Measurements from ENCODE around the gene CD8B2. TPM values are rescaled to one million over a fixed set of nuclear protein-coding genes. Genes with fewer than 3 reads are reported as not detected.

The CD8B2 gene
- total RNA-seq, 2 donors from 2014 or later = not detected

DNA sequence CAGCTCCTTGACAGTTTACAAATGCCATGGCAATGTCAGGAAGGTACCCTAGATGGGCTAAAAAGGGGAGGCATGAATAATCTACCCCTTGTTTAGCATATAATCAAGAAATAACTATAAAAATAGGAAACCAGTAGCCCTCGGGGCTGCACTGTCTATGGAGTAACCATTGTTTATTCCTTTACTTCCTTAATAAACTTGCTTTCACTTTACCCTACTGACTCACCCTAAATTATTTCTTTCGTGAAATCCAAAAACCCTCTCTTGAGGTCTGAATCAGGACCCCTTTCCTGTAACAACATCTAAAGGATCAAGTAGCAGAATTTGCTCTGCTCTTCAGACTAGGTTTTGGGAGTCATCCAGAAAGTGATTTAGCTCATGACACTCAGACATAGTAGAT is 43.7 kb downstream of the CD8B2 start:
- H3K36me3 Mint-ChIP-seq (ENCODE audit: low read depth) = no peaks in the 10 kb centered on the region
- no peak overlapping the region for H3K27ac Mint-ChIP-seq
- Histone ChIP-seq H3K4me1 (ENCODE audit: control insufficient read depth, insufficient read depth, low read length) (no peaks in the 10 kb centered on the region), H3K9me3 (ENCODE audit: control insufficient read depth, low read length) (no peaks in the 10 kb centered on the region), H3K27ac (ENCODE audit: low read depth, low read length) (no peak overlapping the region), H3K36me3 (ENCODE audit: control insufficient read depth, insufficient read depth, low read length) (no peaks in the 10 kb centered on the region), H3K4me3 (ENCODE audit: low read length) (no peak overlapping the region), H3K9ac (ENCODE audit: extremely low read depth, low read length, poor library complexity, severe bottlenecking) (no peak overlapping the region), H3K27me3 (ENCODE audit: control insufficient read depth, insufficient read depth, low read length, poor library complexity, severe bottlenecking) (no peaks in the 10 kb centered on the region)
- H3K4me1 Mint-ChIP-seq = peaks cover 4% of the 10 kb centered on the region
- H3K4me3 Mint-ChIP-seq = no peak overlapping the region
- H3K27me3 Mint-ChIP-seq (ENCODE audit: insufficient read depth) = peaks cover 6% of the 10 kb centered on the region
- no peak for DNase-seq
- 94 to 100% methylated on average over 1 to 2 of the region's 2 CpGs for WGBS, 2 experiments (ENCODE audit: insufficient coverage in 1 of 2, insufficient read length in 1 of 2)
- TF ChIP-seq, protein P1, sequence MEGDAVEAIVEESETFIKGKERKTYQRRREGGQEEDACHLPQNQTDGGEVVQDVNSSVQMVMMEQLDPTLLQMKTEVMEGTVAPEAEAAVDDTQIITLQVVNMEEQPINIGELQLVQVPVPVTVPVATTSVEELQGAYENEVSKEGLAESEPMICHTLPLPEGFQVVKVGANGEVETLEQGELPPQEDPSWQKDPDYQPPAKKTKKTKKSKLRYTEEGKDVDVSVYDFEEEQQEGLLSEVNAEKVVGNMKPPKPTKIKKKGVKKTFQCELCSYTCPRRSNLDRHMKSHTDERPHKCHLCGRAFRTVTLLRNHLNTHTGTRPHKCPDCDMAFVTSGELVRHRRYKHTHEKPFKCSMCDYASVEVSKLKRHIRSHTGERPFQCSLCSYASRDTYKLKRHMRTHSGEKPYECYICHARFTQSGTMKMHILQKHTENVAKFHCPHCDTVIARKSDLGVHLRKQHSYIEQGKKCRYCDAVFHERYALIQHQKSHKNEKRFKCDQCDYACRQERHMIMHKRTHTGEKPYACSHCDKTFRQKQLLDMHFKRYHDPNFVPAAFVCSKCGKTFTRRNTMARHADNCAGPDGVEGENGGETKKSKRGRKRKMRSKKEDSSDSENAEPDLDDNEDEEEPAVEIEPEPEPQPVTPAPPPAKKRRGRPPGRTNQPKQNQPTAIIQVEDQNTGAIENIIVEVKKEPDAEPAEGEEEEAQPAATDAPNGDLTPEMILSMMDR (conservative IDR thresholded peaks at IDR 0.05) = no peak
- no peaks in the 10 kb centered on the region for H3K9me3 Mint-ChIP-seq

DNA sequence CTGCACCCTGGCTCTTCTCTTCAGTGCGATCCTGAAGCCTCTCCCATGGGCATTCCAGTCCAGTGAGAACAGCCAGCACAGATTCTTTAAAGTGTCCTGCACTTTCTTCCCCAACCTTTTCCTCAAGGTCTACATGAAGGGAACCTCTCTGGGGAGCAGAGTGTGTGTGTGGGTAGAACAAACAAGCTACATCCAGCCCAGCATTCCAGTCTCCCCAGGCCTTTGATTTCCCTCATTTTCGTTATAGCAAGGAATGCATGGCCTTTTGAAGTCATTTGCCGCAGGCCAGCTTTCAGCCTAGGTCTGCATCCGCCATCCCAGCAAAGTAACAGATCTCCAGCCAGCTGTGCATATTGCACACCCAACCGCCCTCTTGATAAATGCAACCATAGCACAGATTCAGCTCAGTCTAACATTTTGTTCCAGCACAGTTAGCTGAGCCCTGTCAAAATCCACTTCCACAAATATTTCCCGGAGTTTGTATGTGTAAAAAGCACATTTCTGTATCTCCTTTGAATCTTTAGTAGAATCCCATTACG is 44.6 kb downstream of the CD8B2 start:
- H3K27me3 Mint-ChIP-seq (ENCODE audit: insufficient read depth) = peaks cover 6% of the 10 kb centered on the region
- Histone ChIP-seq H3K9me3 (ENCODE audit: control insufficient read depth, low read length) (no peaks in the 10 kb centered on the region), H3K36me3 (ENCODE audit: control insufficient read depth, insufficient read depth, low read length) (no peaks in the 10 kb centered on the region), H3K27me3 (ENCODE audit: control insufficient read depth, insufficient read depth, low read length, poor library complexity, severe bottlenecking) (no peaks in the 10 kb centered on the region), H3K27ac (ENCODE audit: low read depth, low read length) (no peak overlapping the region), H3K9ac (ENCODE audit: extremely low read depth, low read length, poor library complexity, severe bottlenecking) (no peak overlapping the region), H3K4me1 (ENCODE audit: control insufficient read depth, insufficient read depth, low read length) (no peaks in the 10 kb centered on the region), H3K4me3 (ENCODE audit: low read length) (no peak overlapping the region)
- TF ChIP-seq, protein P1 (conservative IDR thresholded peaks at IDR 0.05) = no peak
- no peak overlapping the region for H3K27ac Mint-ChIP-seq
- no peak overlapping the region for H3K4me3 Mint-ChIP-seq
- H3K9me3 Mint-ChIP-seq = no peaks in the 10 kb centered on the region
- H3K36me3 Mint-ChIP-seq (ENCODE audit: low read depth) = no peaks in the 10 kb centered on the region
- DNase-seq = no peak
- peaks cover 7% of the 10 kb centered on the region for H3K4me1 Mint-ChIP-seq
- WGBS, 2 experiments (ENCODE audit: insufficient coverage in 1 of 2, insufficient read length in 1 of 2) = 83 to 91% methylated on average over 1 to 7 of the region's 7 CpGs

DNA sequence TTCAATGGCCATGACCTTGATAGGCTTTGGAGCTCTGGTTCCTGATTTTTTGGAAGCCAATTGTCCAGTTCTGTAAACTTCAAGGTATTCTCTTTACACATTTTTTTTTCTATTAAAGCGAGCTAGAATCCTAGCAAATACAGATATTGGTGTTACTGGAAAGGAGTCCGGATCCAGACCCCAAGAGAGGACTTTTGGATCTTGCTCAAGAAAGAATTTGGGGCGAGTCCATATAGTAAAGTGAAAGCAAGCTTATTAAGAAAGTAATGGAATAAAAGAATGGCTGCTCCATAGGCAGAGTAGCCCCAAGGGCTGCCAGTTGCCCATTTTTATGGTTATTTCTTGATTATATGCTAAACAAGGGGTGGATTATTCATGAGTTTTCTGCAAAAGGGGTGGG is 45.1 kb downstream of the CD8B2 start:
- Mint-ChIP-seq H3K36me3 (ENCODE audit: low read depth) (no peaks in the 10 kb centered on the region), H3K4me3 (no peak overlapping the region), H3K27ac (no peak overlapping the region), H3K4me1 (peaks cover 11% of the 10 kb centered on the region), H3K27me3 (ENCODE audit: insufficient read depth) (peaks cover 6% of the 10 kb centered on the region), H3K9me3 (no peaks in the 10 kb centered on the region)
- H3K9me3 ChIP-seq (ENCODE audit: control insufficient read depth, low read length) = no peaks in the 10 kb centered on the region
- H3K27ac ChIP-seq (ENCODE audit: low read depth, low read length) = no peak overlapping the region
- no peak for DNase-seq
- H3K9ac ChIP-seq (ENCODE audit: extremely low read depth, low read length, poor library complexity, severe bottlenecking) = no peak overlapping the region
- TF ChIP-seq, protein P1 (conservative IDR thresholded peaks at IDR 0.05) = no peak
- no peaks in the 10 kb centered on the region for H3K4me1 ChIP-seq (ENCODE audit: control insufficient read depth, insufficient read depth, low read length)
- H3K36me3 ChIP-seq (ENCODE audit: control insufficient read depth, insufficient read depth, low read length) = no peaks in the 10 kb centered on the region
- 91 to 100% methylated on average over 1 to 3 of the region's 3 CpGs for WGBS, 2 experiments (ENCODE audit: insufficient coverage in 1 of 2, insufficient read length in 1 of 2)
- H3K27me3 ChIP-seq (ENCODE audit: control insufficient read depth, insufficient read depth, low read length, poor library complexity, severe bottlenecking) = no peaks in the 10 kb centered on the region
- no peak overlapping the region for H3K4me3 ChIP-seq (ENCODE audit: low read length)
